ENCODE data around the gene CHST5.

The CHST5 gene

DNA sequence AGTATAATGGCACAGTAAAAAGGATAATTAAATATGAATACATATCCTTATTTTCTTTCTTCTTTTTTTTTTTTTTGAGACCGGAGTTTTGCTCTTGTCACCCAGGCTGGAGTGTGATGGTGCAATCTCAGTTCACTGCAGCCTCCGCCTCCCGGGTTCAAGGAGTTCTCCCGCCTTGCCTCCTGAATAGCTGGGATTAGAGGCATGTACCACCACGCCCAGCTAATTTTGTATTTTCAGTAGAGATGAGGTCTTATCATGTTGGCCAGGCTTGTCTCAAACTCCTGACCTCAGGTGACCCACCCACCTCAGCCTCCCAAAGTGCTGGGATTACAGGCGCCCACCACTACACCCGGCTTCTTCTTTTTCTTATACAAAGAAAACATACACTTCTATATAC is 42.3 kb upstream of the CHST5 start:
- Histone ChIP-seq H3K79me2 (ENCODE audit: low read length) (no peaks in the 10 kb centered on the region), H3K27me3 (ENCODE audit: low read depth, low read length) (no peaks in the 10 kb centered on the region), H3K9ac (ENCODE audit: low read length) (no peak overlapping the region), H3K9me3 (ENCODE audit: insufficient read depth, low read length) (no peaks in the 10 kb centered on the region), H3K4me2 (ENCODE audit: low read length) (no peak overlapping the region), H2AFZ (ENCODE audit: low read depth, low read length) (no peak overlapping the region), H3K36me3 (replicated peaks; ENCODE audit: low read depth, low read length) (peaks cover 53% of the 10 kb centered on the region), H3K4me1 (ENCODE audit: low read length) (peaks cover 11% of the 10 kb centered on the region; the same call in 1 of the 2 replicates), H3K4me3 (ENCODE audit: low read length) (no peak overlapping the region), H3K27ac (ENCODE audit: low read length) (no peak overlapping the region), H4K20me1 (ENCODE audit: insufficient read depth, low read length) (peaks cover 22% of the 10 kb centered on the region)
- no peak for TF ChIP-seq EZH2phosphoT487 (IDR thresholded peaks at IDR 0.05; ENCODE audit: low read depth)
- TF ChIP-seq, protein P1, sequence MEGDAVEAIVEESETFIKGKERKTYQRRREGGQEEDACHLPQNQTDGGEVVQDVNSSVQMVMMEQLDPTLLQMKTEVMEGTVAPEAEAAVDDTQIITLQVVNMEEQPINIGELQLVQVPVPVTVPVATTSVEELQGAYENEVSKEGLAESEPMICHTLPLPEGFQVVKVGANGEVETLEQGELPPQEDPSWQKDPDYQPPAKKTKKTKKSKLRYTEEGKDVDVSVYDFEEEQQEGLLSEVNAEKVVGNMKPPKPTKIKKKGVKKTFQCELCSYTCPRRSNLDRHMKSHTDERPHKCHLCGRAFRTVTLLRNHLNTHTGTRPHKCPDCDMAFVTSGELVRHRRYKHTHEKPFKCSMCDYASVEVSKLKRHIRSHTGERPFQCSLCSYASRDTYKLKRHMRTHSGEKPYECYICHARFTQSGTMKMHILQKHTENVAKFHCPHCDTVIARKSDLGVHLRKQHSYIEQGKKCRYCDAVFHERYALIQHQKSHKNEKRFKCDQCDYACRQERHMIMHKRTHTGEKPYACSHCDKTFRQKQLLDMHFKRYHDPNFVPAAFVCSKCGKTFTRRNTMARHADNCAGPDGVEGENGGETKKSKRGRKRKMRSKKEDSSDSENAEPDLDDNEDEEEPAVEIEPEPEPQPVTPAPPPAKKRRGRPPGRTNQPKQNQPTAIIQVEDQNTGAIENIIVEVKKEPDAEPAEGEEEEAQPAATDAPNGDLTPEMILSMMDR (IDR thresholded peaks at IDR 0.05; ENCODE audit: low read depth, low read length): no peak

DNA sequence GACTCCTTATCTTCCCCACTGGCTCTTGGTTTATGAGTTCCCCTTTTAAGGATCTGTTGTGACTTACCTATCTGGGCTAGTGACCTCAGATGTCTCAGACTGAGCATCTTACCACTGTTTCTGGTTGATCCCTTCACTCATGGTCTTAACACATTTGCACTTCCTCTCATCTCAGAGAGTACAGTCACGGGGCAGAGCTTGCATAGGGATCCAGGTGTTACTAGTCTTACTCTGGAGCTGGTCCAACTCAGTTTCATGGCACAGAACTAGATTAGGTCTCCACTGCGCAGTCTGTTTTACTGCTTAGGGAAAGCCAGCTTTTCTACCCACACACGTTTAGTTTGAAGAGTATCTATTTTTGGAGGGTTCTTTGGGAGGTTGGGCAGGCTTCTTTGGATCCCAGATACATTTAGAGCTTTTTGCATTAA is 40.5 kb upstream of the CHST5 start:
- Histone ChIP-seq H4K20me1 (ENCODE audit: insufficient read depth, low read length) (peaks cover 30% of the 10 kb centered on the region), H3K27ac (ENCODE audit: low read length) (no peak overlapping the region), H3K79me2 (ENCODE audit: low read length) (0 out of 2 replicates have a peak, but pooled peaks cover 7% of the 10 kb centered on the region), H3K4me3 (ENCODE audit: low read length) (no peak overlapping the region), H3K9me3 (ENCODE audit: insufficient read depth, low read length) (no peaks in the 10 kb centered on the region), H3K9ac (ENCODE audit: low read length) (no peak overlapping the region), H3K27me3 (ENCODE audit: low read depth, low read length) (no peaks in the 10 kb centered on the region), H2AFZ (ENCODE audit: low read depth, low read length) (no peak overlapping the region), H3K36me3 (replicated peaks; ENCODE audit: low read depth, low read length) (peaks cover 66% of the 10 kb centered on the region), H3K4me2 (ENCODE audit: low read length) (no peak overlapping the region), H3K4me1 (ENCODE audit: low read length) (peaks cover 29% of the 10 kb centered on the region)
- TF ChIP-seq, protein P1 (IDR thresholded peaks at IDR 0.05; ENCODE audit: low read depth, low read length): no peak
- TF ChIP-seq EZH2phosphoT487 (IDR thresholded peaks at IDR 0.05; ENCODE audit: low read depth): no peak

DNA sequence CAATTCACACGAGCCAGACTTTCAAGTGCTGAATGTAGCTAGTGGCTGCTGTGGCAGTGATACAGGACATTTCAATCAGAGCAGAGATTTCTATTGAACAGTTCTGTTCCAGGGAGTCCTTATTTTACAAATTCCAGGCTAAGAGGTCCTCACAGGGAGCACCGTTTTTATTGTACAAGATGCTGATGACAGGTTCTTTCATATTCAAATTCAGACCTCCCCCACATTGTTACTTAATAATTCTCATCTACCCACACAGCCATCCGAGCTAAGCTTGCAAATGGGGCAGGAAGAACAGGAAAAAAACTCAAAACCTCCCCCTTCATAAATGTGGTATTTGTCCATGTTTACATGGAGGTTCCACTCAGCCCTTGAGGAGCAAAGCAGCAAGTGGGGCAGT is 40.0 kb upstream of the CHST5 start:
- no peaks in the 10 kb centered on the region for H3K9me3 ChIP-seq (ENCODE audit: insufficient read depth, low read length)
- H3K36me3 ChIP-seq (replicated peaks; ENCODE audit: low read depth, low read length): peaks cover 70% of the 10 kb centered on the region
- TF ChIP-seq EZH2phosphoT487 (IDR thresholded peaks at IDR 0.05; ENCODE audit: low read depth): no peak
- TF ChIP-seq, protein P1 (IDR thresholded peaks at IDR 0.05; ENCODE audit: low read depth, low read length): no peak

DNA sequence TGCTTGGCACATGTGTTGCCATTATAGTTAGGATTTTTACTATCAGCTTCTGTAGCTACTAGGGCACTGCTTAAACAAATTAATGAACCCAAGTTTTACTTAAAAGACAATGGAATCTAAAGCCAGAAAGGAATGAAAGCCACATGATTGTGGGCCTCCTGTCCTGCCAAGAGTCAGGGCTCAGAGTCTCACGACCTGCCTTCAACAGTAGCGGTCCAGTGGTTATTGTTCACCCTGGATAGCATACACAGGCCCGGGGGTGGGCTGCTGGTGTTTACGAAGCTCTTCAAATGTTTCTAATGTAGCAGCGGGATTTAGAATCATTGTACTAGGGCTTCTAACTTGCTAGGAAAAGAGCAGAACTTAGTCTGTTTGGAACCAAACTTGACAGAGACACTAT is 38.0 kb upstream of the CHST5 start:
- Histone ChIP-seq H4K20me1 (ENCODE audit: insufficient read depth, low read length) (peaks cover 30% of the 10 kb centered on the region), H3K27ac (ENCODE audit: low read length) (no peak overlapping the region), H2AFZ (ENCODE audit: low read depth, low read length) (no peak overlapping the region), H3K27me3 (ENCODE audit: low read depth, low read length) (no peaks in the 10 kb centered on the region), H3K4me1 (ENCODE audit: low read length) (peaks cover 51% of the 10 kb centered on the region), H3K36me3 (replicated peaks; ENCODE audit: low read depth, low read length) (peaks cover 80% of the 10 kb centered on the region), H3K4me2 (ENCODE audit: low read length) (no peak overlapping the region), H3K9me3 (ENCODE audit: insufficient read depth, low read length) (no peaks in the 10 kb centered on the region), H3K79me2 (ENCODE audit: low read length) (0 out of 2 replicates have a peak, but pooled peaks cover 10% of the 10 kb centered on the region), H3K9ac (ENCODE audit: low read length) (no peak overlapping the region), H3K4me3 (ENCODE audit: low read length) (no peak overlapping the region)
- TF ChIP-seq EZH2phosphoT487 (IDR thresholded peaks at IDR 0.05; ENCODE audit: low read depth): no peak
- TF ChIP-seq, protein P1 (IDR thresholded peaks at IDR 0.05; ENCODE audit: low read depth, low read length): no peak

More for the DNA sequence above, 40.0 kb upstream of the CHST5 start:
- Histone ChIP-seq H3K9ac (ENCODE audit: low read length) (no peak overlapping the region), H3K4me1 (ENCODE audit: low read length) (peaks cover 33% of the 10 kb centered on the region), H3K4me3 (ENCODE audit: low read length) (no peak overlapping the region), H2AFZ (ENCODE audit: low read depth, low read length) (no peak overlapping the region), H4K20me1 (ENCODE audit: insufficient read depth, low read length) (peaks cover 30% of the 10 kb centered on the region), H3K27me3 (ENCODE audit: low read depth, low read length) (no peaks in the 10 kb centered on the region), H3K4me2 (ENCODE audit: low read length) (no peak overlapping the region), H3K27ac (ENCODE audit: low read length) (no peak overlapping the region), H3K79me2 (ENCODE audit: low read length) (0 out of 2 replicates have a peak, but pooled peaks cover 10% of the 10 kb centered on the region)
